Naive thymus-derived CD4-positive, alpha-beta T cell (primary cell): ENCODE data around the gene ACYP1. TPM values are rescaled to one million over a fixed set of nuclear protein-coding genes. Genes with fewer than 3 reads are reported as not detected.

Experiments
- ATAC-seq: fragments of 150-1000 bp; cut with Tn5 transposase; 2 replicates; pipeline ENCODE4 v1.10.0; 2021; ENCODE audit warnings: mild to moderate bottlenecking, moderate library complexity
- CTCF ChIA-PET: fragments of 350-600 bp; sonication (Branson Sonifier 250); formaldehyde crosslinking; loops from one replicate; lab custom pipeline; 2021; ENCODE audit warnings: antibody characterized with exemption; lab: Charles Lee
- POLR2A ChIA-PET: fragments of 350-600 bp; sonication (Branson Sonifier 250); formaldehyde crosslinking; loops from one replicate; lab custom pipeline; 2021; ENCODE audit warnings: antibody characterized with exemption, inconsistent platforms; lab: Charles Lee
- DNase-seq, 9 donors: peaks; one replicate each; pipeline versions ENCODE4 v3.0.0 to v3.0.0-alpha.2; 2020 to 2022; ENCODE audit warnings: mixed read lengths in 1 of 9
- H3K27ac ChIP-seq: one replicate; pipeline ENCODE4 v1.7.0; 2013; ENCODE audit warnings: mild to moderate bottlenecking, low read depth, low read length, moderate library complexity
- H3K27me3 ChIP-seq, 2 donors: one replicate each; pipeline ENCODE4 v1.7.0; 2013; ENCODE audit warnings: low read length in 2 of 2, mild to moderate bottlenecking in 2 of 2, moderate library complexity in 2 of 2; ENCODE audit not compliant: control insufficient read depth in 2 of 2, insufficient read depth in 2 of 2
- H3K36me3 ChIP-seq, 3 experiments: 1 replicate in 2 of 3; 2 replicates in 1 of 3; pipeline ENCODE4 v1.7.0; 2013; ENCODE audit warnings: low read length in 3 of 3, mild to moderate bottlenecking in 3 of 3, moderate library complexity in 1 of 3; ENCODE audit not compliant: insufficient read depth in 3 of 3, control insufficient read depth in 2 of 3
- H3K4me1 ChIP-seq, 2 donors: one replicate each; pipeline ENCODE4 v1.7.0; 2013; ENCODE audit warnings: low read length in 2 of 2, mild to moderate bottlenecking in 2 of 2, moderate library complexity in 1 of 2; ENCODE audit not compliant: control insufficient read depth in 2 of 2, insufficient read depth in 2 of 2
- H3K4me3 ChIP-seq: 2 replicates; pipeline ENCODE4 v1.7.0; 2013; ENCODE audit warnings: mild to moderate bottlenecking, low read length
- H3K9me3 ChIP-seq, 3 experiments: 1 replicate in 2 of 3; 2 replicates in 1 of 3; pipeline ENCODE4 v1.7.0; 2013; ENCODE audit warnings: low read length in 3 of 3; ENCODE audit not compliant: control insufficient read depth in 2 of 3
- H3K27ac Mint-ChIP-seq, 9 donors: one replicate each; pipeline ENCODE4 v1.8.0; 2020 to 2022; ENCODE audit warnings: mixed read lengths in 9 of 9, mild to moderate bottlenecking in 8 of 9, moderate library complexity in 5 of 9, inconsistent platforms in 2 of 9
- H3K27me3 Mint-ChIP-seq, 5 donors: one replicate each; pipeline ENCODE4 v1.8.0; 2021 to 2022; ENCODE audit warnings: mixed read lengths in 5 of 5, mild to moderate bottlenecking in 1 of 5
- H3K36me3 Mint-ChIP-seq, 5 donors: one replicate each; pipeline ENCODE4 v1.8.0; 2020 to 2022; ENCODE audit warnings: mixed read lengths in 5 of 5, mild to moderate bottlenecking in 3 of 5, inconsistent platforms in 1 of 5
- H3K4me1 Mint-ChIP-seq, 7 donors: one replicate each; pipeline ENCODE4 v1.8.0; 2020 to 2022; ENCODE audit warnings: mixed read lengths in 7 of 7, mild to moderate bottlenecking in 3 of 7, inconsistent platforms in 1 of 7
- H3K4me3 Mint-ChIP-seq, 10 donors: one replicate each; pipeline ENCODE4 v1.8.0; 2020 to 2022; ENCODE audit warnings: mild to moderate bottlenecking in 10 of 10, mixed read lengths in 10 of 10, moderate library complexity in 6 of 10, inconsistent platforms in 2 of 10
- H3K9me3 Mint-ChIP-seq, 11 donors: one replicate each; pipeline ENCODE4 v1.8.0; 2020 to 2022; ENCODE audit warnings: mixed read lengths in 11 of 11, mild to moderate bottlenecking in 4 of 11, inconsistent platforms in 1 of 11, moderate library complexity in 1 of 11
- intact Hi-C, 2 donors: fragments of 100-400 bp; cut with micrococcal nuclease; formaldehyde crosslinking; loops; one replicate each; pipeline ENCODE4 v1.15.1; 2023
- polyA plus RNA-seq, 2 donors: library from polyadenylated mRNA; unstranded; fragments of 300-500 nt; fragmentation: Illumina TruSeq; gene quantifications; one replicate each; pipeline ENCODE4 v1.2.3, GENCODE V29; 2021
- total RNA-seq, 6 experiments: library from RNA in 5 of 6; stranded (reverse) in 5 of 6; gene quantifications; 1 replicate in 5 of 6; 2 replicates in 1 of 6; pipeline ENCODE4 v1.2.3 and lab custom pipeline; 2021 to 2026

ACYP1 gene
- total RNA-seq (10 to 100 TPM; 11.8 to 39.5 (median 31.2) TPM), polyA plus RNA-seq (10 to 100 TPM; 17.5 to 17.9 TPM), total RNA-seq (lab: John Stamatoyannopoulos, UW) (5.2 reads per million, percentile 25 among the genes with 10 or more reads in this experiment)

GRCh38 chr14:75063491-75064204 lies at the start of gene ACYP1:
ACYP1 (minus strand) TSS chr14:75064024; CDS start chr14:75063553, 471 bp downstream.
- Mint-ChIP-seq H3K36me3 (peaks cover 6 to 21% (median 7%) of the 10 kb centered on the region in 5 donors), H3K4me3 (peak within 1 kb of the TSS; percentile 93 to 100 (median 99)), H3K4me1 (peaks cover 15 to 38% (median 27%) of the 10 kb centered on the region in 7 donors), H3K27ac (peak within 1 kb of the TSS; percentile 90 to 99 (median 96)), H3K9me3 (no peaks in the 10 kb centered on the region), H3K27me3 (no peaks in the 10 kb centered on the region)
- H3K4me3 ChIP-seq: peak within 1 kb of the TSS; percentile 98
- ATAC-seq: peak; percentile 99
- CTCF ChIA-PET: interaction anchor here (0.9 to 1.8 kb wide), 2 partner anchors 12 to 203 kb away, joined by 3 to 4 read pairs; no protein-coding TSS in a partner anchor
- POLR2A ChIA-PET: interaction anchor here (0.6 to 4.9 kb wide), 5 partner anchors 13 to 62 kb away, joined by 3 to 29 read pairs (median 4); partner anchors contain the start of genes EIF2B2 and MLH3
- DNase-seq: peak; percentile 79 to 93 (median 86)
- peaks cover 0 to 5% (median 0%) of the 10 kb centered on the region in 3 experiments for H3K36me3 ChIP-seq
- peak within 1 kb of the TSS; percentile 83 for H3K27ac ChIP-seq
- H3K27me3 ChIP-seq: no peaks in the 10 kb centered on the region
- H3K4me1 ChIP-seq: peaks cover 11 to 13% of the 10 kb centered on the region in 2 donors
- H3K9me3 ChIP-seq: no peaks in the 10 kb centered on the region
- intact Hi-C loops: loop anchor here (1.0 to 2.0 kb wide), 3 partner anchors 12 to 61 kb away; partner anchors contain the start of genes EIF2B2 (in 2 of the 2) and MLH3 (in 2 of the 2)

DNA sequence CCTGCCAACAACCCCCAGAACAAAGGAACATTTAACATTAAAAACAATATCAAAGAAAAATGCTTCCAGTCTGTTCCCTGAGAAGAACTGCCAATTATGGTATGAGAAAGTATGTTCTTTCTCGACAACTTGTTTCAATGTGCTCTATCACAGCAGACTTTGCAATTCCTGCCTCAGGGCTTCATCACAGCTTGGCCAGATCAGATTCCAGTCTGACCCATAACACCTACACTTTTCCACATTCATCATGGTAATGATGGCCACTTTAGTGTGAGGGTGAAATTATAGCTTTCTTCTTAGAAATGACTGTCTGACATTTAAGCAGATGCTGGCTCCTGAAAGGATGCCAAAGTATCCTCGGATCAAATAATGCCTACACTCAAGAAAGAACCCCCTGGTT lies 46.1 kb upstream of the ACYP1 start:
- Histone ChIP-seq H3K36me3 (peaks cover 25 to 88% (median 33%) of the 10 kb centered on the region in 3 experiments), H3K27ac (no peak overlapping the region), H3K27me3 (no peaks in the 10 kb centered on the region), H3K4me1 (no peaks in the 10 kb centered on the region), H3K9me3 (no peaks in the 10 kb centered on the region), H3K4me3 (no peak overlapping the region)
- ChIA-PET CTCF (interaction anchor here (0.9 kb wide), 1 partner anchor 10 kb away, joined by 3 read pairs; no protein-coding TSS in a partner anchor), POLR2A (no interaction called here)
- H3K36me3 Mint-ChIP-seq: peaks cover 34 to 77% (median 56%) of the 10 kb centered on the region in 5 donors
- no peaks in the 10 kb centered on the region for H3K9me3 Mint-ChIP-seq
- ATAC-seq: no peak
- intact Hi-C loops: no loop called here
- no peak for DNase-seq
- H3K27ac Mint-ChIP-seq: no peak overlapping the region
- H3K4me3 Mint-ChIP-seq: no peak overlapping the region
- H3K27me3 Mint-ChIP-seq: no peaks in the 10 kb centered on the region
- peaks cover 6 to 15% (median 10%) of the 10 kb centered on the region in 7 donors for H3K4me1 Mint-ChIP-seq

DNA sequence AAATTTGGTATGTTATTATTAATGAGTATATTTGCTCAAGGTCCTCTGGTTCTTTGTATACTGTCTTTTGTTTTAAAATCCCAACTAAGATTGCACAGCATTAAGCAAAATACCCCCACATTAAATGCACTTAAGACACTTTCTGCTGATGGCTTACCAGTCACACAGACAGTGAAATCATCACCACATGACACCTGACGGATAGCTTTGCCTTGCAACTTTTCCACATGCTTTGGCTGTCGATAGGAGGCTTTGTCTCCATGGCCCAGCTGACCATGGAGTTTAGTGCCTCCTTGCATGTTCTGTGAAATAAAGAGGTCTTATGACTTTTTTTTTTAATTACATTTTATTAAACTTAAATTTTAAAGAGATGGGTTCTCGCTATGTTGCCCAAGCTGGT lies 43.4 kb upstream of the ACYP1 start:
- ATAC-seq: no peak
- Mint-ChIP-seq H3K9me3 (no peaks in the 10 kb centered on the region), H3K27me3 (no peaks in the 10 kb centered on the region), H3K4me3 (no peak overlapping the region), H3K27ac (peak overlapping the region in 1 of 9 donors; percentile 14), H3K4me1 (peaks cover 0 to 8% (median 0%) of the 10 kb centered on the region in 7 donors), H3K36me3 (peaks cover 32 to 74% (median 52%) of the 10 kb centered on the region in 5 donors)
- Histone ChIP-seq H3K27ac (no peak overlapping the region), H3K36me3 (peaks cover 9 to 83% (median 33%) of the 10 kb centered on the region in 3 experiments), H3K9me3 (no peaks in the 10 kb centered on the region), H3K4me1 (no peaks in the 10 kb centered on the region), H3K4me3 (no peak overlapping the region), H3K27me3 (no peaks in the 10 kb centered on the region)
- POLR2A ChIA-PET: interaction anchor here (0.8 kb wide), 1 partner anchor 1997 kb away, joined by 3 read pairs; no protein-coding TSS in a partner anchor
- intact Hi-C loops: no loop called here
- DNase-seq: no peak
- CTCF ChIA-PET: interaction anchor here (0.6 to 0.8 kb wide), 4 partner anchors 19 to 553 kb away, joined by 3 to 7 read pairs (median 6); no protein-coding TSS in a partner anchor

- peaks cover 16 to 87% (median 16%) of the 10 kb centered on the region in 3 experiments for H3K36me3 ChIP-seq
- Mint-ChIP-seq H3K36me3 (peaks cover 25 to 69% (median 40%) of the 10 kb centered on the region in 5 donors), H3K4me3 (no peak overlapping the region), H3K9me3 (no peaks in the 10 kb centered on the region), H3K27ac (no peak overlapping the region), H3K27me3 (no peaks in the 10 kb centered on the region), H3K4me1 (peaks cover 0 to 18% (median 6%) of the 10 kb centered on the region in 7 donors)
- no peak for ATAC-seq
- intact Hi-C loops: no loop called here
- DNase-seq: no peak
- H3K4me1 ChIP-seq: no peaks in the 10 kb centered on the region
- no peak overlapping the region for H3K27ac ChIP-seq
- H3K4me3 ChIP-seq: no peak overlapping the region
- POLR2A ChIA-PET: interaction anchor here (0.7 kb wide), 1 partner anchor 194 kb away, joined by 3 read pairs; no protein-coding TSS in a partner anchor
- H3K27me3 ChIP-seq: no peaks in the 10 kb centered on the region
- CTCF ChIA-PET: no interaction called here
- H3K9me3 ChIP-seq: no peaks in the 10 kb centered on the region
These were observed 37.7 kb upstream of the ACYP1 start for GRCh38 chr14:75101491-75101890.

DNA sequence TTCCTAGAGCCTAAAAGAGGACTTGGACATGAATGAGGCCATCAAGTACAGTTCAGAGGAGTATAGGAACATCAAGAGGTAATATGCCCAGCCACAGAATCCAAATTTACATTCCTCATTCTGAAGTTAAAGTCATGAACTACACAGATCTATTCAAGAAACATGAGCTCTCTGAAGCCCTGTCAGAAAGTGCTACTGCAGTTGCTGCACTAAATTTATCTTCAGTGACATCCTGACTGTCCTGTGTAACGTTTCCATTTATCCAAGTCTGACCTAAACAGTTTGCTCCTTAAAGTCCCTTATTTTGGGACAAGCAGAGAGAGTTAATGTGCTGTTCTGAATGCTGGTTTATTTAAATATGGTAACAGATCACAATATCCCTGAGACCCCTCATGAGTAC lies 34.9 kb upstream of the ACYP1 start:
- H3K4me3 ChIP-seq: no peak overlapping the region
- H3K4me3 Mint-ChIP-seq: no peak overlapping the region
- ATAC-seq (no peak), DNase-seq (no peak)
- intact Hi-C loops: no loop called here
- POLR2A ChIA-PET: no interaction called here
- H3K36me3 ChIP-seq: peaks cover 16 to 91% (median 21%) of the 10 kb centered on the region in 3 experiments
- H3K27ac Mint-ChIP-seq: peak overlapping the region in 1 of 9 donors; percentile 9
- peaks cover 25 to 62% (median 38%) of the 10 kb centered on the region in 5 donors for H3K36me3 Mint-ChIP-seq
- H3K4me1 ChIP-seq: no peaks in the 10 kb centered on the region
- H3K9me3 ChIP-seq: no peaks in the 10 kb centered on the region
- CTCF ChIA-PET: interaction anchor here (1.1 kb wide), 1 partner anchor 216 kb away, joined by 6 read pairs; no protein-coding TSS in a partner anchor
- H3K27me3 Mint-ChIP-seq: no peaks in the 10 kb centered on the region
- peaks cover 0 to 18% (median 6%) of the 10 kb centered on the region in 7 donors for H3K4me1 Mint-ChIP-seq
- no peak overlapping the region for H3K27ac ChIP-seq
- no peaks in the 10 kb centered on the region for H3K9me3 Mint-ChIP-seq
- H3K27me3 ChIP-seq: no peaks in the 10 kb centered on the region

- H3K36me3 ChIP-seq: peaks cover 16 to 88% (median 21%) of the 10 kb centered on the region in 3 experiments
- no peaks in the 10 kb centered on the region for H3K27me3 ChIP-seq
- no peaks in the 10 kb centered on the region for H3K9me3 Mint-ChIP-seq
- DNase-seq (no peak), ATAC-seq (no peak)
- H3K27me3 Mint-ChIP-seq: no peaks in the 10 kb centered on the region
- no peaks in the 10 kb centered on the region for H3K4me1 ChIP-seq
- peaks cover 21 to 59% (median 35%) of the 10 kb centered on the region in 5 donors for H3K36me3 Mint-ChIP-seq
- no peak overlapping the region for H3K4me3 ChIP-seq
- H3K9me3 ChIP-seq: no peaks in the 10 kb centered on the region
- H3K4me1 Mint-ChIP-seq: peaks cover 0 to 18% (median 6%) of the 10 kb centered on the region in 7 donors
- CTCF ChIA-PET: interaction anchor here (1.1 kb wide), 1 partner anchor 215 kb away, joined by 6 read pairs; no protein-coding TSS in a partner anchor
- H3K27ac ChIP-seq: no peak overlapping the region
- H3K4me3 Mint-ChIP-seq: no peak overlapping the region
- intact Hi-C loops: no loop called here
- POLR2A ChIA-PET: interaction anchor here (0.6 kb wide), 1 partner anchor 28 kb away, joined by 3 read pairs; the partner anchor contains the start of gene NEK9
- H3K27ac Mint-ChIP-seq: peak overlapping the region in 2 of 9 donors; percentile 9 to 13
These were observed 34.4 kb upstream of the ACYP1 start for GRCh38 chr14:75098212-75098611.
